ENCODE results near the gene HABP4.

DNA sequence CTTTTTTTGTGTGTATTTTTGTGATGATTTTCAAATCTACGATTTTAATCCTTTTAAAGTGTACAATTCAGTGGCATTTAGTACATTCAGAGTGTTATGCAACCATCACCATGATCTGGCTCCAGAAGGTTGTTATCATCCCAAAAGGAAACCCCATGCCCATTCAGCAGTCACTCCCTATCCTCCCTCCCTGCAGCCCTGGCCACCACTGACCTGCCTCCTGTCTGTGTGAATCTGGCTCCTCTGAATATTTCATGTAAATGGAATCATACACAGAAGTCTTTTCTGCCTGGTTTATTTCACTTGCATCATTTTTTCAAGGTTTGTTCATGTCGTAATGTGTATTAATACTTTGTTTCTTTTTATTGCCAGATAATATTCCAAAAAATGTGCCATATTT, 32.5 kb downstream of the HABP4 start:
- TF ChIP-seq, protein P1, sequence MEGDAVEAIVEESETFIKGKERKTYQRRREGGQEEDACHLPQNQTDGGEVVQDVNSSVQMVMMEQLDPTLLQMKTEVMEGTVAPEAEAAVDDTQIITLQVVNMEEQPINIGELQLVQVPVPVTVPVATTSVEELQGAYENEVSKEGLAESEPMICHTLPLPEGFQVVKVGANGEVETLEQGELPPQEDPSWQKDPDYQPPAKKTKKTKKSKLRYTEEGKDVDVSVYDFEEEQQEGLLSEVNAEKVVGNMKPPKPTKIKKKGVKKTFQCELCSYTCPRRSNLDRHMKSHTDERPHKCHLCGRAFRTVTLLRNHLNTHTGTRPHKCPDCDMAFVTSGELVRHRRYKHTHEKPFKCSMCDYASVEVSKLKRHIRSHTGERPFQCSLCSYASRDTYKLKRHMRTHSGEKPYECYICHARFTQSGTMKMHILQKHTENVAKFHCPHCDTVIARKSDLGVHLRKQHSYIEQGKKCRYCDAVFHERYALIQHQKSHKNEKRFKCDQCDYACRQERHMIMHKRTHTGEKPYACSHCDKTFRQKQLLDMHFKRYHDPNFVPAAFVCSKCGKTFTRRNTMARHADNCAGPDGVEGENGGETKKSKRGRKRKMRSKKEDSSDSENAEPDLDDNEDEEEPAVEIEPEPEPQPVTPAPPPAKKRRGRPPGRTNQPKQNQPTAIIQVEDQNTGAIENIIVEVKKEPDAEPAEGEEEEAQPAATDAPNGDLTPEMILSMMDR (IDR thresholded peaks at IDR 0.05): no peak
- no peak for TF ChIP-seq POLR2A (IDR thresholded peaks at IDR 0.05)

Data from esophagus squamous epithelium (tissue), 4 donors.